Measurements from ENCODE around the gene STX18.

DNA sequence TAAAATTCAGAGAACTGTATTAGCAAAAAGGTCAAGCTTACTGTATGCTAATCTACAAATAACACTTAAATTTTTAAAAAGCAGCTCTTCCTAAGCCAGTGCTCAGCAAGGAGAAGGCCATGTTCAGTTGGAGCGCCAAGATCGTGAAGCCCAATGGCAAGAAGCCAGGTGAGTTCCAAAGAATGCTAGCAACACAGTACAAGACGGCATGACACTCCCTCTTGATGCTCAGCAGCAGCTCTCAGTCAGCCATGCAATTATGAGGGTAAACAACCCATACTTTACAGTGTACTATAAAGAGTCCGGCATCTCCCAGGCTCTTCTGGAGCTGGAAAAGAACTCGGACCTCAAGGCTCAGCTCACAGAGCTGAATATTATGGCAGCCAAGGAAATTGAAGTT lies 34.9 kb downstream of the STX18 start:
- TF ChIP-seq, protein P1, sequence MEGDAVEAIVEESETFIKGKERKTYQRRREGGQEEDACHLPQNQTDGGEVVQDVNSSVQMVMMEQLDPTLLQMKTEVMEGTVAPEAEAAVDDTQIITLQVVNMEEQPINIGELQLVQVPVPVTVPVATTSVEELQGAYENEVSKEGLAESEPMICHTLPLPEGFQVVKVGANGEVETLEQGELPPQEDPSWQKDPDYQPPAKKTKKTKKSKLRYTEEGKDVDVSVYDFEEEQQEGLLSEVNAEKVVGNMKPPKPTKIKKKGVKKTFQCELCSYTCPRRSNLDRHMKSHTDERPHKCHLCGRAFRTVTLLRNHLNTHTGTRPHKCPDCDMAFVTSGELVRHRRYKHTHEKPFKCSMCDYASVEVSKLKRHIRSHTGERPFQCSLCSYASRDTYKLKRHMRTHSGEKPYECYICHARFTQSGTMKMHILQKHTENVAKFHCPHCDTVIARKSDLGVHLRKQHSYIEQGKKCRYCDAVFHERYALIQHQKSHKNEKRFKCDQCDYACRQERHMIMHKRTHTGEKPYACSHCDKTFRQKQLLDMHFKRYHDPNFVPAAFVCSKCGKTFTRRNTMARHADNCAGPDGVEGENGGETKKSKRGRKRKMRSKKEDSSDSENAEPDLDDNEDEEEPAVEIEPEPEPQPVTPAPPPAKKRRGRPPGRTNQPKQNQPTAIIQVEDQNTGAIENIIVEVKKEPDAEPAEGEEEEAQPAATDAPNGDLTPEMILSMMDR (IDR thresholded peaks at IDR 0.05; ENCODE audit: low read length) = no peak
- no peak for TF ChIP-seq EZH2 (optimal IDR thresholded peaks at IDR 0.05; ENCODE audit: low read depth, low read length)
- no peak for TF ChIP-seq EZH2phosphoT487 (IDR thresholded peaks at IDR 0.05; ENCODE audit: low read length)
